ENCODE measurements around the gene CDH23.

The CDH23 gene

GRCh38 chr10:71677261-71677660 lies 280.5 kb downstream of the CDH23 start:
- no peak for DNase-seq

GRCh38 chr10:71678057-71678805 lies 281.5 kb downstream of the CDH23 start:
- no peak for DNase-seq

- DNase-seq = no peak
Measured at GRCh38 chr10:71679425-71679824, 282.7 kb downstream of the CDH23 start.

GRCh38 chr10:71681977-71682376 lies 285.3 kb downstream of the CDH23 start:
- no peak for DNase-seq

GRCh38 chr10:71683301-71683700 lies 286.6 kb downstream of the CDH23 start:
- no peak for DNase-seq

GRCh38 chr10:71684356-71685173 lies 287.8 kb downstream of the CDH23 start:
- DNase-seq = peak; percentile 17

- DNase-seq = no peak
Measured at GRCh38 chr10:71685554-71686232, 289.0 kb downstream of the CDH23 start.

GRCh38 chr10:71687077-71687476 lies 290.4 kb downstream of the CDH23 start:
- no peak for DNase-seq

- DNase-seq = no peak
Measured at GRCh38 chr10:71687480-71687879, 290.8 kb downstream of the CDH23 start.

- DNase-seq = no peak
Measured at GRCh38 chr10:71688256-71688655, 291.5 kb downstream of the CDH23 start.

GRCh38 chr10:71690094-71690720 lies 293.5 kb downstream of the CDH23 start:
- no peak for DNase-seq

GRCh38 chr10:71691405-71691804 lies 294.7 kb downstream of the CDH23 start:
- no peak for DNase-seq

GRCh38 chr10:71692598-71693306 lies 296.0 kb downstream of the CDH23 start:
- DNase-seq = no peak

GRCh38 chr10:71693377-71693776 lies 296.7 kb downstream of the CDH23 start:
- no peak for DNase-seq

- no peak for DNase-seq
Measured at GRCh38 chr10:71694039-71694501, 297.4 kb downstream of the CDH23 start.

- DNase-seq = no peak
Measured at GRCh38 chr10:71694567-71694968, 297.8 kb downstream of the CDH23 start.

- DNase-seq = no peak
Measured at GRCh38 chr10:71695502-71696476, 299.1 kb downstream of the CDH23 start.

- DNase-seq = peak; percentile 66
Measured at GRCh38 chr10:71696628-71697326, 300.1 kb downstream of the CDH23 start.

- peak; percentile 65 for DNase-seq
Measured at GRCh38 chr10:71697938-71698709, 301.4 kb downstream of the CDH23 start.

- DNase-seq = no peak
Measured at GRCh38 chr10:71698737-71699136, 302.0 kb downstream of the CDH23 start.
